Measurements from ENCODE around the gene ATG16L1.

The ATG16L1 gene

GRCh38 chr2:233261819-233262555 is 10.5 kb downstream of the ATG16L1 start:
- DNase-seq = no peak

DNA sequence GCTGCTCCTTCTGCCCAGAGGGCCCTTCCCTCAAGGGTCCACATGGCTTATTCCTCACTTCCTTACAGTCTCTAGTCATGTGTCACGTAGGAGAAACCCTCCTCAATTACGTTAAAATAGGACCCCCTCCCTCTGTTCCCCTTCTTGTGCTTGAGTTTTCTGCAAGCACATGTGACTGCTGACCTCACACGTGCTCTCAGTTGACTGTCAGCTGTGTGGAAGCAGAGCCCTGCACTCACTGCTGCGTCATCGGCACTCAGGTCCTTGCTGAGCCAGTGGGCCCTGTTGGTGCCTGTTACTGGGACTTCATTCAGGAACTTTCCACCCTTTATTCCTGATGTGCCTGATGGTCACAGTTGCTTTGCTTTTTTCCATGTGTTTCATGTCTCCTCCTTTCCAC is 11.1 kb downstream of the ATG16L1 start:
- no peak for DNase-seq

GRCh38 chr2:233263045-233263570 is 11.6 kb downstream of the ATG16L1 start:
- DNase-seq = no peak

DNA sequence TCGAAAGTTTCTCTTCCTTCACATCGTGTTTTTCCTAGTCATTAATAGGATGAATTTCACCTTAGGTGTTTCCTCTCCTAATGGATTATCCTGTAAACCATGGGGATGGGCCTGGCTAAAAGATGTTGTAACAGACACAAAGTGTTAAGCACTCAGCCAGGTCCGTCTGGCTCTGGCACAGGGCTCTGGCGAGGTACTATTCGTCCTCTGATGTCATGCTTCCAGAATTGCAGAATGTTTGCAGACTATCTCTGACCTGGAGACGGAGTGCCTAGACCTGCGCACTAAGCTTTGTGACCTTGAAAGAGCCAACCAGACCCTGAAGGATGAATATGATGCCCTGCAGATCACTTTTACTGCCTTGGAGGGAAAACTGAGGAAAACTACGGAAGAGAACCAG is 13.2 kb downstream of the ATG16L1 start:
- no peak for DNase-seq

GRCh38 chr2:233265899-233266431 is 14.5 kb downstream of the ATG16L1 start:
- no peak for DNase-seq

GRCh38 chr2:233266481-233266880 is 15.0 kb downstream of the ATG16L1 start:
- DNase-seq = no peak

DNA sequence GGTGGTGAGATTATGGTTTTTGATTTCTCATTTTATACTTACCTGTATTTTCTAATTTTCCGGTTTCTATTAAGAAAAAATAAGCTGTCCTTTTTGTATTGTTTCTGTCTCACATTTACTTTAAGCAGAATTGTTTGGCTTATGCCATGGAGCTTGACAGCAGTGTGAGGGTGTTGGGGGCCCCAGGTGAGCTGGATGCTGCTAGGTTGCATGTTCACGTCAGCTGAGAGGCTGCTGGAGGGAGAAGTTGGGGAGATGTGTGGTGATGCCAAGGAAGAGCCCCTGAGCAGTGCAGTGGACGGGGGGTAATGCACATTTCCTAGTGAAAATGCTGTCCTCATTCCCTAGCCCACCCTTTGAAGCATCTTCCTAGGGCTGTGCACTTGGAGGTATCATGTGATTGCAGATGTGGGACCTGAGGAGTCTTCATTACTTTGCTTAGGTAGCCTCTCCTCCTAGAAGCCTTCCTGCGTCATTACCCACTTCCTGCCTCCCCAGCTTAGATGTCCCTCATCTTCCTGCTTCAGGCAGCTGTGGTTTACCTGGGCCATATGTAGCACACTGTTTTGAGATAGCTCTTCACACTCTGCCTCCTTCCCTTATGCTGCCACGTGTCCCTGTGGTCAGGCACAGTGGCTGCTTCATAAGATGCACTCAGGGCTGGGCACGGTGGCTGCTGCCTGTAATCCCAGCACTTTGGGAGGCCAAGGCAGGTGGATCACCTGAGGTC is 16.2 kb downstream of the ATG16L1 start:
- no peak for DNase-seq

DNA sequence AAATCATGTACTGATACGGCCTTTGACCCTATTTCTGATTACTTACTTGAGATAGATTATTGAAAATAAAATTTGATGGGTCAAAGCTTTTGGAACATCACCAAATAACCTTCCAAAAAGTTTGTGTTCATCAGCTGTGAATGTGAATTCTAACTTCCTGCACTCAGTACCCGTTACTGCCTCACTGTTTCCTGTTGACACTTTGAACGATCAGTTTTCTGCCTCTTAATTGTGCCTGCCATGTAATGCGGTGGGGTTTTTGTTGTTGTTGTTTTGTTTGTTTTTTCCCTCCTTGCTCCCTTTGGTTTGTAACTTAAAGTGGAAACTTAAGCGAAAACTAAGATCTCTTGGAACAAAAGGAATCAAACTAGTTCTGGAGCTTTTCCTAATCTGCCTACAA is 18.9 kb downstream of the ATG16L1 start:
- DNase-seq = no peak

- DNase-seq = no peak
These were observed 19.5 kb downstream of the ATG16L1 start for GRCh38 chr2:233270951-233271350.

DNA sequence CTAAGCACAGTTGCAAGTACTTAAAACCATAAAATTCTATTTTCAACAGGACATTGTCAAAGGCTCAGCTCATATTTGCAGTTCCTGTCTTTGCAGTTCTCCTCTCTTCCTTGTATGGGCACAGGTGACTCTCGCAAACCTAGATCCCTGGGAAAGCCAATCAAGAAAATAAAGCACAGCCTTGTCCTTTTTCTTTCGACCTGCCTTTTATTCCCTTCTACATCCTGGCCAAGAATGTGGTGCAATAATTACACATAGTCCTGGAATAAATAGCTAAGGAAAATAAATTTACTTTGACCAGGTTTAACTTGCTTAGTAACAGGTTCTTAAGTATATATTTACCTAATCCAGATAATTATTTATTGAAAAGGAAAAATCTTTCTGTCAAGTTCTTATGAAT is 20.2 kb downstream of the ATG16L1 start:
- no peak for DNase-seq

GRCh38 chr2:233273120-233273519 is 21.6 kb downstream of the ATG16L1 start:
- no peak for DNase-seq

- no peak for DNase-seq
These were observed 23.8 kb downstream of the ATG16L1 start for GRCh38 chr2:233275223-233275622.

GRCh38 chr2:233278921-233279320 is 27.4 kb downstream of the ATG16L1 start:
- DNase-seq = no peak

GRCh38 chr2:233280114-233280693 is 28.7 kb downstream of the ATG16L1 start:
- DNase-seq = no peak

GRCh38 chr2:233281553-233281952 is 30.1 kb downstream of the ATG16L1 start:
- no peak for DNase-seq

- DNase-seq = no peak
These were observed 30.6 kb downstream of the ATG16L1 start for GRCh38 chr2:233281992-233282603.

- no peak for DNase-seq
These were observed 34.4 kb downstream of the ATG16L1 start for GRCh38 chr2:233285921-233286320.

DNA sequence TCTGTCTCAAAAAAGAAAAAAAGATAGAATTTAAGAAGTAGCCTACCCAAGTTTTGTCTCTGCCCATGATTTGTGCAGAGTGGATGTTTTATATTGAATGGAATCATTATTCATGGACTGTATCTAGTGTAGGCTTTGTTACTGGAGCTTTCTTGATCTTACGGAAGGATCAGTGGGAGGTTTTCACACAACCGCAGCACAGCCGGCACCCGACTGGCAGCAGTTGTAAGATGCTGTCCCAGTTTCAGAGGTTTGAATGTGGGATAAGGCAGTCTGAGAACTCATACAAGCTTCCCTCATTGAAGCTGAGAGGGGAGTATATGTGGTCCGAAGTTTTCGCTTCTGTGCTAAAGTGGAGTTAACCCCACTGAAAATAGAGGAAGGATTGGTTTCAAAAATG is 36.4 kb downstream of the ATG16L1 start:
- no peak for DNase-seq

GRCh38 chr2:233288663-233289062 is 37.2 kb downstream of the ATG16L1 start:
- no peak for DNase-seq

GRCh38 chr2:233289648-233290047 is 38.2 kb downstream of the ATG16L1 start:
- DNase-seq = no peak

DNA sequence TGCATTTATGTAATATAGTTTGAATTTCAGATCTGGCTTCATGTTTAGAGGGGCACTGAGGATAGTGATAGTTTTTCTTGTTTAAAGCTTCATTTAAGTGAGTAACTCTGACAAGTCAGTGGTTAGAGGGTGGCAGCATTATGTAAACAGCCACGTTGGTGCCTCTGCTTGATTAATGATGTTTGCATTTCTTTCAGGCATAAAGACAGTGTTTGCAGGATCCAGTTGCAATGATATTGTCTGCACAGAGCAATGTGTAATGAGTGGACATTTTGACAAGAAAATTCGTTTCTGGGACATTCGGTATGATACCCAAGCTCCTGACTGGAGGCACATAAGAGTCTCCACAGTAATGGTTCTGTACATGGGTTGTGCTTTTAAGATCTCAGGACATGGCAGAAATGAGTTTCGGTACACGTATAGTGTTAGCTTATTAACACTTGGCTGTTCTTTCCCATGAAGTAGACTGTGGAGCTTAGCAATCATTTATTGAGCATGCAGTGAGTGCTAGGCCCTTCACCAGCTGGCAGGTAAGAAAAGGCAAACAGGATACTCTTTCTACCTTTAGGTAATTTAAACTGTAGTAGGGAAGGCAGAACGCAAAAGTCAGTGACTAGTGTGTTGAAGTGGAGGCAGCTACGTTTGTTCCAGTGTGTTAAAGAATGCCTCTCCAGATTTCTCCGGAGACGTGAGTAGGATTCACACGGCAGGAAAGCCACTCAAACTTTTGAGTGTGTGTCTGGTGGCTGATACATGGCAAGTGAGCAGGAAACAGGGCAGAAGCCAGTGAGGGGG is 38.8 kb downstream of the ATG16L1 start:
- DNase-seq = no peak

- no peak for DNase-seq
These were observed 44.4 kb downstream of the ATG16L1 start for GRCh38 chr2:233295891-233296290.
